GM06990 (cell line): Measurements from ENCODE around the gene CACNB2.
"Not testable (repeated sequence)": the region's sequence is repeated elsewhere in the genome, so short reads cannot be mapped to it uniquely, and the experiment has no call there.

ENCODE experiments used
- DNase-seq: peaks from one replicate; pipeline ENCODE4 v3.0.0-alpha.2; 2011; ENCODE audit not compliant: insufficient read length; ENCODE audit errors: extremely low read depth
- H3K27me3 ChIP-seq: replicated peaks from 2 replicates; pipeline ENCODE4 v1.6.0; 2011; ENCODE audit warnings: low read length; ENCODE audit not compliant: control insufficient read depth, insufficient read depth
- H3K36me3 ChIP-seq: 2 replicates; pipeline ENCODE4 v1.5.1; 2011; ENCODE audit warnings: low read length; ENCODE audit not compliant: control insufficient read depth, insufficient read depth
- H3K4me3 ChIP-seq: replicated peaks from 2 replicates; pipeline ENCODE4 v1.5.1; 2011; ENCODE audit warnings: low read depth, mild to moderate bottlenecking, control low read depth, low read length
- CTCF ChIP-seq: IDR thresholded peaks from 2 replicates; pipeline ENCODE4 v1.5.1; 2011; ENCODE audit warnings: low read length, control low read depth, mild to moderate bottlenecking, inconsistent platforms; ENCODE audit not compliant: insufficient read depth, poor library complexity, severe bottlenecking

Gene CACNB2

GRCh38 chr10:18566177-18566576 is 426.0 kb downstream of the CACNB2 start:
- no peak for DNase-seq
- no peak overlapping the region for H3K4me3 ChIP-seq
- no peaks in the 10 kb centered on the region for H3K27me3 ChIP-seq
- no peak for TF ChIP-seq CTCF
- H3K36me3 ChIP-seq = no peaks in the 10 kb centered on the region

- no peak for DNase-seq
- Histone ChIP-seq H3K4me3 (no peak overlapping the region), H3K36me3 (no peaks in the 10 kb centered on the region), H3K27me3 (no peaks in the 10 kb centered on the region)
- TF ChIP-seq CTCF = no peak
Observed at GRCh38 chr10:18567343-18567856, 427.2 kb downstream of the CACNB2 start.

GRCh38 chr10:18570386-18570785 is 430.2 kb downstream of the CACNB2 start:
- H3K36me3 ChIP-seq, H3K4me3 ChIP-seq, H3K27me3 ChIP-seq, DNase-seq: not testable (repeated sequence)

- Histone ChIP-seq H3K36me3 (no peaks in the 10 kb centered on the region), H3K27me3 (no peaks in the 10 kb centered on the region), H3K4me3 (no peak overlapping the region)
- no peak for TF ChIP-seq CTCF
- no peak for DNase-seq
Observed at GRCh38 chr10:18571076-18571475, 430.9 kb downstream of the CACNB2 start.

GRCh38 chr10:18571780-18572179 is 431.6 kb downstream of the CACNB2 start:
- no peak for DNase-seq
- no peaks in the 10 kb centered on the region for H3K36me3 ChIP-seq
- TF ChIP-seq CTCF = no peak
- H3K4me3 ChIP-seq = no peak overlapping the region
- no peaks in the 10 kb centered on the region for H3K27me3 ChIP-seq

- TF ChIP-seq CTCF = no peak
- no peak overlapping the region for H3K4me3 ChIP-seq
- H3K36me3 ChIP-seq = no peaks in the 10 kb centered on the region
- DNase-seq = no peak
- H3K27me3 ChIP-seq = no peaks in the 10 kb centered on the region
Observed at GRCh38 chr10:18572959-18573561, 432.8 kb downstream of the CACNB2 start.
